KOPT-K1 (cell line): Measurements from ENCODE around the gene FGGY.
"Not testable (repeated sequence)": the region's sequence is repeated elsewhere in the genome, so short reads cannot be mapped to it uniquely, and the experiment has no call there.

Experiments
- H3K27ac ChIP-seq: fragments of 200-600 bp; sonication (generic); 2 replicates; pipeline ENCODE4 v1.5.1; 2016; ENCODE audit warnings: antibody characterized with exemption, mild to moderate bottlenecking, low read depth, low read length; ENCODE audit not compliant: poor library complexity, severe bottlenecking
- H3K36me3 ChIP-seq: fragments of 200-600 bp; sonication (generic); 2 replicates; pipeline ENCODE4 v1.5.1; 2017; ENCODE audit warnings: antibody characterized with exemption, mild to moderate bottlenecking, low read length, moderate library complexity; ENCODE audit not compliant: insufficient read depth
- H3K9me3 ChIP-seq: fragments of 200-600 bp; sonication (generic); 2 replicates; pipeline ENCODE4 v1.5.1; 2017; ENCODE audit warnings: antibody characterized with exemption, low read length, mild to moderate bottlenecking; ENCODE audit not compliant: insufficient read depth, poor library complexity, severe bottlenecking

Gene FGGY

DNA sequence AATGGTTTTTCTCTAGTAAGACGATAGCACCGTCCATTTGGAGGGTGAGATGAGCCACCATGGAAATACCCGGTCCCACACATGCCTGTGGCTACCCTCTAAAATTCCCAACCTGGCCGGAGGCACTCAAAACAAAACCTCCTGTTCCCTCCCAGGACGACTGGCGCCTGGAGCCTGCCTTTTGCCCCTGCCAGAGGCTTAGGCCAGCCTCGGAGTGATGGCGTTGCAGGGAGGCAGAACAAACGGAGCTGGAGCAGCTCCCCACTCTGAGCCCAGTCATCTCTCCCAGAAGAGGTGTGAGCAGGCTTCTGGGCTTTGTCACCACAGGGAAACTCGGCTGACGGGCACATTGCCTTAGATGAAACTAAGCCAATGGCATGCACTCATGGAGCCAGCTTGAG, 304.1 kb downstream of the FGGY start:
- no peaks in the 10 kb centered on the region for H3K36me3 ChIP-seq
- H3K9me3 ChIP-seq, result no peaks in the 10 kb centered on the region
- no peak overlapping the region for H3K27ac ChIP-seq

DNA sequence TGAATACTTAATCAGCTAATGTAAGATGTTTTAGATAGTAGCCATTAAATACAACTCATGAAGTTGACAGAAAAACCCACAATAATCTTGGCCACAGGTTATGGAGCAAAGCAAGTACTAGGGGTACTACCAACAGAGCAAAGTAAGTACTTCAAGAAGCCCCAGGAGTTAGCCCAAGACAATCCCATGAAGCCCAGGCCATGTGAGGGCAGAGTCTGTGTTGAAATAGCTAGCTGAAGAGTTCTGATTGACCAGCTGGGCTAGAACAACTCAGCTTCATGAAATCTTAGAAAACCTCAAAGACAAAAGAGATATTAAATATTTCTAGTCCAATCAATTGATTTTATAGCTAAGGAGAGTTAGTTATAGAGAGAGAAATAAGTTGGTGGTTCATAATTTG, 304.9 kb downstream of the FGGY start:
- H3K36me3 ChIP-seq, result no peaks in the 10 kb centered on the region

DNA sequence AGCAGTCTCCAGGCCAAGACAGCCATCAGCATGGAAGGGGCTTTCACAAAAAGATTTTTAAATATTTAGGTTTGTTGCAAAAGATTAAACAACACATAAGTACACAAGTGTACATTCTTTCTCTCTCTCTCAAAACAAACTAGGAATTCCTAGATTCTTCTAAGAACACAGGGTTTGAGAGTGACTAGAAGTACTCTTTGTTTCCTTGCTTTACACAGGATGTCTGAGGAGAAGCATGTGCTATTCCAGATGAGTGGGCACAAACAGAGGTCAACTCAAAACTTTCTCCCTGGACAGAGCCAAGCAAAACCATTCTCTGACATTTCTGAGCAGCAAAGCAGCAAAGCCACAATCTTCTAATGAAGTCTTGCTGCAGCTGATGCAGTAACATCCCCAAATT, 307.3 kb downstream of the FGGY start:
- no peak overlapping the region for H3K27ac ChIP-seq
- no peaks in the 10 kb centered on the region for H3K36me3 ChIP-seq

More for the DNA sequence above, 304.9 kb downstream of the FGGY start:
- Histone ChIP-seq H3K27ac (no peak overlapping the region), H3K9me3 (no peaks in the 10 kb centered on the region)

DNA sequence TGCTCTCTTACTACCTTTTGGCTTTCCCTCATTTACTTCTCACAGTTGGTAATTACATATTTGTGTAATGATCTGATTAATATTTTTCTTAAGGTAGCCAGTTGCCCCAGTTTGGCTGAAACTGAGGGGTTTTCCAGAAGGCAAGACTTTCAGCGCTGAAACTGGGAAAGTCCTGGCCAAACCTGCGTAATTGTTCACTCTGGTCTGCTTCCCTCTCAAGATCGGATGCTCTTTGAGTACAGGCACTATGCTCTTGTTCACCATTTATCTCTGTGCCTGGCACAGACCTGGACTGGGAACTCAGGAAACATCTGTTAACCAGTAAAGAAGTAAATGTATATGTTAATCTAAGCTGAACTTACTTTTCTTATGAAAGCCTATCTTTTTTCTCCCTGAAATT, 308.3 kb downstream of the FGGY start:
- H3K9me3 ChIP-seq, result no peaks in the 10 kb centered on the region
- H3K27ac ChIP-seq, result no peak overlapping the region
- H3K36me3 ChIP-seq, result no peaks in the 10 kb centered on the region

More for the DNA sequence above, 307.3 kb downstream of the FGGY start:
- no peaks in the 10 kb centered on the region for H3K9me3 ChIP-seq

DNA sequence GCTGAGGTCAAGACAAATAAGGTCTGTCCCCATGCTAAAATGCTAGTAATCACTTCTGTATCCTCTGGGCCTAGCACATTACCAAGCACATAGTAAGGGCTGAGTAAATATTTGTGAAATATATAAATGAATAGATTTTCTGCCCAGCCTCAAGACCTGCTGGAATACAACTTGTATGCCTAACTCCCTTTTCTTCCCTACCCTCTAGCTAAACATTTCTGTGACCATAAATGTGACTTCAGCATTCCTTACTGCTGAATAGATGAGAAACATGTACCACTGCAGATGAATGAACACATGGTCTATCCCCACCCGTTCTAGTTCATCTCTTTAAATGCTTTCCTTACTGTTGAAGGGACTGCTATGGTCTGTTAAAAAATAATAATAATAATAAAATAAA, 308.9 kb downstream of the FGGY start:
- Histone ChIP-seq H3K27ac (no peak overlapping the region), H3K9me3 (peaks cover 3% of the 10 kb centered on the region), H3K36me3 (no peaks in the 10 kb centered on the region)

DNA sequence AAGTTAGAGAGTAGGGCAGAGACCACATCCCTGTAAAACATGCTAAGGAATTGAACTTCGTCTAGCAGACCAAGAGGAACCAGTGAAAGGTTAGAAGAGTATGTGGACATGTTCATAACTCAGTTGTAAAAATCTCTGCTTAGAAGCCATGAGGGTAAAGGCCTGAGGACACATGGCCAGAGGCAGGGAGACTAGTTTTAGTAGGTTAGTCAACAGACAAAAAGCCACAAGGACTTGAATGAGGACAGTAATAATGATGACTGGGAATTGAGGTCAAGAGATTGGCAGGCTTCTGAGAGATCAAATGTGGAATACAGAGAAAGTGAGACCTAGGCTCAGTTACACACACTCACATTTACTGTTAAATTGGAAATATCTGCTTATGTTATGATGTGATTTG, 312.4 kb downstream of the FGGY start:
- Histone ChIP-seq H3K9me3 (peaks cover 3% of the 10 kb centered on the region), H3K27ac (no peak overlapping the region), H3K36me3 (no peaks in the 10 kb centered on the region)

DNA sequence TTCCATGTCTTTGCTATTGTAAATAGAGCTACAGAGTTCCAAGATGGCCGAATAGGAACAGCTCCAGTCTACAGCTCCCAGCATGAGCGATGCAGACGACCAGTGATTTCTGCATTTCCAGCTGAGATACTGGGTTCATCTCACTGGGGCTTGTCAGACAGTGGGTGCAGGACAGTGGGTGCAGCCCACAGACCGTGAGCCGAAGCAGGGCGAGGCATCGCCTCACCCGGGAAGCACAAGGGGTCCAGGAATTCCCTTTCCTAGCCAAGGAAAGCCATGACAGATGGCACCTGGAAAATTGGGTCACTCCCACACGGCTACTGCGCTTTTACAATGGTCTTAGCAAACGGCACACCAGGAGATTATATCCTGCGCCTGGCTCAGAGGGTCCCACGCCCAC, 313.6 kb downstream of the FGGY start:
- not testable (repeated sequence) for H3K27ac ChIP-seq, H3K9me3 ChIP-seq, H3K36me3 ChIP-seq

DNA sequence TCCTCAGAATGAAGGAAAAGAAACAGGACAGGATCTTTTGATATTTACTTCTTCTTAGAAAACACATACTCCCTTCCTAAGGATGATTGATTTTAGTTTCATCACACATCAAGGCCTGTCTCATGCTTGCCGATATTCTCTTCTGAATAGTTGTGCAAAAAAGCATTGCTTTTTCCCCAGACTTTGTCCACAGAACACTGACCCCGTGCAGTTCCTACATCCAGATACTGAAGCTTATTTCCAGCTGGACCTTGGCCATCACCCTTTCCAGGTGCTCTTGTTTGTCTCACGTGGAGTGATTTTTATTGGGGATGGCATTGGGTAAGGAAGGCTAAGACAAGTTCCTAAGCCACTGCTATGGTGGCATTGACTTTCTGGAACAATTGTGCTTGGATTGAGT, 320.5 kb downstream of the FGGY start:
- Histone ChIP-seq H3K9me3 (no peaks in the 10 kb centered on the region), H3K36me3 (no peaks in the 10 kb centered on the region), H3K27ac (no peak overlapping the region)

DNA sequence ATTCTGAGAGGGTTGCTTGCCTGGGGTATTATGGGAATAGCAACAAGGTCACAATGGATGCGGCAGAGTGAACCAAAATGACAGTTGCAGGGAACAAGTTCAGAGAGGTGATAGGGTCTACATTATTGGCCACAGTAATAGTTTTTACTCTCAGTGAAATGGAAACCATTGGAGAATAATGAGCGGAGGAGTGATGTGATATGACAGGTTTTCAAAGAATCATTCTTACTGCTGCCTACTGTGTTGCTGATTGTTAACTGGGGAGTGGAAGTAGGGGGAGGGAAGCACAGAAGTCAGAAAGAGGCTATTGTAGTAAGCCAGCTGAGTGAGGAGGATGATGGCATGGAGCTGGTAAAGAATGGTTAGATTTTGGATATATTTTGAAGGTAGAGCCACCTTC, 322.7 kb downstream of the FGGY start:
- Histone ChIP-seq H3K9me3 (no peaks in the 10 kb centered on the region), H3K27ac (no peak overlapping the region), H3K36me3 (no peaks in the 10 kb centered on the region)

DNA sequence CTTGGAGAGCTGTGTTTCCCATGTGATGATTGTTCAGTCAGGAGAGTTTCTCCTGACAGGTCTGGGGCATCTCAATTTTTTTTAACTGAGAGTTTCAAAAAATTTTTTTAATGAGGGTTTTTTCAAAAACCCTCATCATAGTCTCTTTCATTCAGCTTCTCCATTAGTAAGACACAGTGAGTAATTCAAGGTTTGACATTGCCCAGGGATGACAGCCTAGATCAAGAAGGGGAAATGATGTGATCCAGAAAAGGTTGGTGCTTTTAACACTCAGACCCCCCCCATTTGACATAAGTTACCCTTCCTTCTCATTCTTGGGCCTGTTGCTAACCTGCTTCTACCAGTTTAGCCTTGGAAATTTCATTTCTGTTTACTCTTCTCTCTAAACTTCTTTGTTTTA, 328.5 kb downstream of the FGGY start:
- H3K27ac ChIP-seq, result no peak overlapping the region
- H3K9me3 ChIP-seq, result no peaks in the 10 kb centered on the region
- no peaks in the 10 kb centered on the region for H3K36me3 ChIP-seq

DNA sequence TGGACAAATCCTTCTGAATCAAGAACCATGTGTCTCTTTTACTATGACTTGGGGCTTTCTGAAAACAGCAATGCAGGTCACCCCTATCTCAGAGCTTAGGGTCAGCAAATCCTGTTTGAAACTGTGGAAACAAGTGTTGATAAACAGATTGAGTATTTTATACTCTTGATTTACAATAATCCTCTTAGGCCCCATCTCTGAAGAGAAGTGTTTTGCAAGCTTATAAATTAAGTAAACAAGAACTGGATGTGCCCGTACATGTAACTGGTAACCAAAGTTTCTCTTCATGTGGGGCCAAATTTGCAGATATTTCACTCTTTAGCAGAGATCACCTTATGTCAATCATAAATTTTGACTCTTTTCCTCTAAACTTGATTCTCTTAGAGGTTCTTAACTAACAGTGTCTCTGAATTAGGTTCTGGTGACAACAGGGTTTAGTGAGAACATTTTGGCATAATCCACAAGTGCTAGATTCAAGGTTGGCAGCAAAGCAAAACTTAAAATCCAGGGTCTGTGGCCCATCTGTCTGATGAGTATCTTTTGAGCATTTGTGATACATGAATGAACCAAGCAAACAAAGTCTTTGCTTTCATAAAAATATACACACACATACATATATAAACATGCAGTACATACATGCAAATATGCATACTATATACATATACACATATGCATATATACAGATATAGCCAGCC, 334.8 kb downstream of the FGGY start:
- H3K9me3 ChIP-seq, result no peaks in the 10 kb centered on the region
- no peaks in the 10 kb centered on the region for H3K36me3 ChIP-seq
- H3K27ac ChIP-seq, result no peak overlapping the region

DNA sequence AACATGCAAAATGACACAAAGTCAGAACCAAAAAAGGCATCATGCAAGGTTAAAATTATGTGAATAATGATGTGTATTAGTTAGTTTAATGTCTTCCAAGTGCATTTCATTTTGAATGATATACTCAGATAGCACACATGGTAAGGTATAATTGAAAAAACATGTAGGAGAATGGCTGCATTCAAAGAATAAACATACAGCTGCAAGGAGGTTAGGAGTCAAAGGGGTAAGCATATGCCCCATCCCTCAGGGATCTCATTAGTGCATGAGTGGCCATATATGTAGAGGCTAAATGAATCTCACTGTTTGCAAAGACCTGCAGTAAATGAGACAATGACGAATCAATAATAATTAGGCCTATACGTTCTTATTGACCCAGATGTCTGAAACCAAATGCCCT, 338.2 kb downstream of the FGGY start:
- Histone ChIP-seq H3K36me3 (no peaks in the 10 kb centered on the region), H3K27ac (no peak overlapping the region), H3K9me3 (no peaks in the 10 kb centered on the region)

DNA sequence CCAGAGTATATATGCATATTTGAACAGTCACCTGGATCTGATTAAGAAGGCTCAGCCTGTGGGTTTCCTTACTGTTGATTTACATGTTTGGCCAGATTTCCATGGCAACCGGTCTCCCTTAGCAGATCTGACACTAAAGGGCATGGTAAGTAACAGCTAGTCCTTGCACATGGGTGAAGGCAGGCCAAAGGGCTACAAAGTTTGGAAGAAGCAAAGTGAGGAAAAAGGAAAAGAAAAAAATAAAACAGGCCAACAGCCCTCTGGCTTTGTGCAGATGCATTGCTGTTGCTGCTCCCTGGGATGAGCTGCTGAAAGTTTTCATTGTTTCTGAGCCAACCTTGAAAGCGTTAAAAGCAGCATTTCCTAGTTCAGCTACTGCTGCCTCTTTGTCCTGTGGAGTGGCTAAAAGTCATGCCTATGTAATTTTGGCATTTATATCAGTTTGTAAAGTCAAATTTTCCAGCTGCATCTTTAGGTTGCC, 341.4 kb downstream of the FGGY start:
- H3K9me3 ChIP-seq, result no peaks in the 10 kb centered on the region
- H3K27ac ChIP-seq, result no peak overlapping the region
- no peaks in the 10 kb centered on the region for H3K36me3 ChIP-seq

DNA sequence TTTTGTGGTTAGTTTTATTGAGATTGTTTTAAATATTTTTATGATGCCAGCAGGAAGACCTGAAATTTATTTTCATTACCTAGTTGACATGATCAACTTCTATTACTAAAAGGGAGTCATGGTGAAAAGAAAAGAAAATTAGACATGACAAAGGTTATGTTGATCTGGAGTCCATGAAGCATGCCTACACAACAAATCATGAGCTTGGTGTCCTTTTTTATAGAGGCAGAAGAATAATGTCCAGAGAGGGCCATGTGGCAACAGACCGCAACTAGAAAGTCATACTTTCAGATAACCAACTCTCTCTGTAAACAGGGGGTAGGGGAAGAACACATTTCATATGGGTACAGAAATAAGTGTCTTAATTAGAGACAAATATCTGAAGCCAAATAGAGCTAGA, 342.4 kb downstream of the FGGY start:
- Histone ChIP-seq H3K36me3 (no peaks in the 10 kb centered on the region), H3K9me3 (no peaks in the 10 kb centered on the region), H3K27ac (no peak overlapping the region)

DNA sequence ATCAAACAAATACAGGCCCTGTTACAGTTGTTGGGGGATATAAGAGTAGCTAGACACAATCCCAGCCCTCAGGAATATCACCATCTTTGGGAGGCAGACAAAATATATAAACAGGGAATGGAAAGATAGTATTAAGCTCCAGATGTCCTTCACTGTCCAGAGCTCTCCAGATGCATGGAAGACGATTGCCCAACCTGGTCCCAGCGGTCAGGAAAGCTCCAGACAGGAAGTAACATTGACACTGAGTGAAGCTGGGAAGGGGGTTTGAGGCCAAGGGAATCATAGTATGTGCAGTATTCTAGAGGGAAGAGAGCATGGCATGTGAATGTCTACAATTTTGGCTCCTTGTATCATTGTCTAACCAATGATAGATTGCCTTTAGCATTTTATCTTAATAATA, 344.0 kb downstream of the FGGY start:
- Histone ChIP-seq H3K36me3 (no peaks in the 10 kb centered on the region), H3K27ac (no peak overlapping the region), H3K9me3 (no peaks in the 10 kb centered on the region)

DNA sequence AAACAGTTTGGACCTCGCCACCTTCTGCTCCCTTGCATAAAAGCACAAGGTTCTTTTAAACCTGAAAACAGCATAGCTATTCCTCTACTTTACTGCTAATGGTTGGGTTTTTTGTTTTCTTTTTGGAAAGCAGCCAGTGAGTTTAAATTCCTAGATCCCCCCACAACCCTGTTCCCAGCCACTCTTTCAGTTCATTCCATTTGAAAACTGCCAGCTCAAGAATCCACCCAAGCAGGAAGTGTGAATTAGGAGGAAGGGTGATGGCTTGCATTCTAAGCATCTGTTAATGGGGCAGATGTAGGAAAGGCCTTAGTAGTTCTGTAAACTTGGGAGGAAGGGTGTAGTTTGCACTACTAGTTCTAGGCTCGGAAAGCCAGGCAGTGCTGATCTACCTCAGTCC, 344.9 kb downstream of the FGGY start:
- H3K36me3 ChIP-seq, result no peaks in the 10 kb centered on the region
- H3K9me3 ChIP-seq, result no peaks in the 10 kb centered on the region
- H3K27ac ChIP-seq, result no peak overlapping the region
